Lower leg skin (tissue), 3 donors: ENCODE data around the gene ZNF862.

ENCODE experiments used
- CTCF ChIP-seq, 3 donors: fragments of 450-650 bp; IDR thresholded peaks; one replicate each; pipeline ENCODE4 v1.5.1; 2016; ENCODE audit warnings: antibody characterized with exemption in 3 of 3, mild to moderate bottlenecking in 3 of 3, moderate library complexity in 2 of 3
- POLR2A ChIP-seq, 2 donors: fragments of 450-650 bp; IDR thresholded peaks; one replicate each; pipeline ENCODE4 v1.6.1; 2016 to 2017; ENCODE audit warnings: antibody characterized with exemption in 2 of 2, mild to moderate bottlenecking in 1 of 2, moderate library complexity in 1 of 2

DNA sequence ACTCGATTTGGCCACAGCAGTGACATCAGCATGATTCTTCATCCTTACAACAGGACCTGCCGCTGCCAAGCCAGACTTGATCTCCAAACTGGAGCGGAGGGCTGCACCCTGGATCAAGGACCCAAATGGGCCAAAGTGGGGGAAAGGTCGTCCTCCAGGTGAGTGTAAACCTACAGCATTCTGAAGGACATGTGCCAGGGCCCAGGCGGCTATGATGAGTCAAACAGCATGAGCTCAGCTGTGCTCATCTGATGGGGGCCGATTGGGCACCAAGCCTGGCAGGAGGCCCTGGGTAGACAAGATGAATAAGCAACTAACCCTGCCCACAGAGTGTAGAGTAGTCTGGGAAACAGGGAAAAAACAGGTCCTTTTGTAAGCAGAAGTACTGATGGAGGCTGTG lies 21.2 kb downstream of the ZNF862 start:
- TF ChIP-seq POLR2A (IDR thresholded peaks at IDR 0.05): no peak
- TF ChIP-seq CTCF (IDR thresholded peaks at IDR 0.05): no peak
